Ishikawa (cell line): ENCODE measurements around the gene CEACAM8.

Experiments used
- CREB1 ChIP-seq: IDR thresholded peaks from 2 replicates; pipeline ENCODE4 v1.6.1; 2012; ENCODE audit warnings: low read depth
- EGR1 ChIP-seq: IDR thresholded peaks from 2 replicates; pipeline ENCODE4 v1.6.1; 2012
- EP300 ChIP-seq: IDR thresholded peaks from 2 replicates; pipeline ENCODE4 v1.6.1; 2012; ENCODE audit warnings: borderline replicate concordance
- RAD21 ChIP-seq: IDR thresholded peaks from 2 replicates; pipeline ENCODE4 v1.6.1; 2012; ENCODE audit warnings: low read depth
- TAF1 ChIP-seq: IDR thresholded peaks from 2 replicates; pipeline ENCODE4 v1.6.1; 2012; ENCODE audit warnings: low read depth, mild to moderate bottlenecking
- TEAD4 ChIP-seq: IDR thresholded peaks from 2 replicates; pipeline ENCODE4 v1.6.1; 2012
- YY1 ChIP-seq: IDR thresholded peaks from 2 replicates; pipeline ENCODE4 v1.6.1; 2012; ENCODE audit warnings: low read depth
- TF ChIP-seq, protein P1 (sequence below): IDR thresholded peaks from 2 replicates; pipeline ENCODE4 v1.6.1; 2012
- TF ChIP-seq, protein P2 (sequence below): IDR thresholded peaks from 2 replicates; pipeline ENCODE4 v1.6.1; 2012; ENCODE audit warnings: low read depth, mild to moderate bottlenecking

DNA sequence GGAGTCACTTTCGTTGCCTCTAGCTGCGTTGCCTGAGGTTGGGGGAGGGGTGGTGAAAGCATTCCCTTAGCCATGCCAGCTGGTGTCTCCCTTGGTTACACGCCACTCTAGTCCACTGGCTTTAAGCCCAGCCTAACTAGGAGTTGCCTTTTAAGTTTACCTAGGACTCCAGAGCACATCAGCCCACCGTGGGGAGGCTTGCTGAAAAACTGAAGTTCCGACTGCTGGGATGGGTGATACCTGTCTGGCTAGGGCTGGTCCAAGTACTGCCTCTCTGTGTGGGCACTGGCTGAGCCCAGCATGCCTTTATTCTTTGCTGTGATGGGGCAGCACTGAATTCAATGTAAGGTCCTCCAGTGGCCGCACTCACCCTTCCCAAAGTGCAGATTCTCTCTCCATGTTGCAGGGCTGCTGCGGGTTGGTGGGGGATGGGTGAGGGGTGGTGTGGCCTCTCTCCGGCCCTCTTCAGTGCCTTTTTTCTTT is 54.6 kb downstream of the CEACAM8 start:
- TF ChIP-seq, protein P1, sequence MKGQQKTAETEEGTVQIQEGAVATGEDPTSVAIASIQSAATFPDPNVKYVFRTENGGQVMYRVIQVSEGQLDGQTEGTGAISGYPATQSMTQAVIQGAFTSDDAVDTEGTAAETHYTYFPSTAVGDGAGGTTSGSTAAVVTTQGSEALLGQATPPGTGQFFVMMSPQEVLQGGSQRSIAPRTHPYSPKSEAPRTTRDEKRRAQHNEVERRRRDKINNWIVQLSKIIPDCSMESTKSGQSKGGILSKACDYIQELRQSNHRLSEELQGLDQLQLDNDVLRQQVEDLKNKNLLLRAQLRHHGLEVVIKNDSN, result no peak
- TF ChIP-seq, protein P2, sequence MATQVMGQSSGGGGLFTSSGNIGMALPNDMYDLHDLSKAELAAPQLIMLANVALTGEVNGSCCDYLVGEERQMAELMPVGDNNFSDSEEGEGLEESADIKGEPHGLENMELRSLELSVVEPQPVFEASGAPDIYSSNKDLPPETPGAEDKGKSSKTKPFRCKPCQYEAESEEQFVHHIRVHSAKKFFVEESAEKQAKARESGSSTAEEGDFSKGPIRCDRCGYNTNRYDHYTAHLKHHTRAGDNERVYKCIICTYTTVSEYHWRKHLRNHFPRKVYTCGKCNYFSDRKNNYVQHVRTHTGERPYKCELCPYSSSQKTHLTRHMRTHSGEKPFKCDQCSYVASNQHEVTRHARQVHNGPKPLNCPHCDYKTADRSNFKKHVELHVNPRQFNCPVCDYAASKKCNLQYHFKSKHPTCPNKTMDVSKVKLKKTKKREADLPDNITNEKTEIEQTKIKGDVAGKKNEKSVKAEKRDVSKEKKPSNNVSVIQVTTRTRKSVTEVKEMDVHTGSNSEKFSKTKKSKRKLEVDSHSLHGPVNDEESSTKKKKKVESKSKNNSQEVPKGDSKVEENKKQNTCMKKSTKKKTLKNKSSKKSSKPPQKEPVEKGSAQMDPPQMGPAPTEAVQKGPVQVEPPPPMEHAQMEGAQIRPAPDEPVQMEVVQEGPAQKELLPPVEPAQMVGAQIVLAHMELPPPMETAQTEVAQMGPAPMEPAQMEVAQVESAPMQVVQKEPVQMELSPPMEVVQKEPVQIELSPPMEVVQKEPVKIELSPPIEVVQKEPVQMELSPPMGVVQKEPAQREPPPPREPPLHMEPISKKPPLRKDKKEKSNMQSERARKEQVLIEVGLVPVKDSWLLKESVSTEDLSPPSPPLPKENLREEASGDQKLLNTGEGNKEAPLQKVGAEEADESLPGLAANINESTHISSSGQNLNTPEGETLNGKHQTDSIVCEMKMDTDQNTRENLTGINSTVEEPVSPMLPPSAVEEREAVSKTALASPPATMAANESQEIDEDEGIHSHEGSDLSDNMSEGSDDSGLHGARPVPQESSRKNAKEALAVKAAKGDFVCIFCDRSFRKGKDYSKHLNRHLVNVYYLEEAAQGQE, result no peak
- TF ChIP-seq EGR1 (no peak), TAF1 (no peak), EP300 (no peak), YY1 (no peak), CREB1 (no peak), TEAD4 (no peak), RAD21 (no peak)
